ENCODE measurements around the gene ABCA12. TPM values are rescaled to one million over a fixed set of nuclear protein-coding genes. Genes with fewer than 3 reads are reported as not detected.

Gene ABCA12
- polyA plus RNA-seq, 1 experiment = 0.04 TPM

- no peaks in the 10 kb centered on the region for H3K9me3 ChIP-seq (ENCODE audit: control insufficient read depth, insufficient read depth, low read length)
- TF ChIP-seq, protein P1, sequence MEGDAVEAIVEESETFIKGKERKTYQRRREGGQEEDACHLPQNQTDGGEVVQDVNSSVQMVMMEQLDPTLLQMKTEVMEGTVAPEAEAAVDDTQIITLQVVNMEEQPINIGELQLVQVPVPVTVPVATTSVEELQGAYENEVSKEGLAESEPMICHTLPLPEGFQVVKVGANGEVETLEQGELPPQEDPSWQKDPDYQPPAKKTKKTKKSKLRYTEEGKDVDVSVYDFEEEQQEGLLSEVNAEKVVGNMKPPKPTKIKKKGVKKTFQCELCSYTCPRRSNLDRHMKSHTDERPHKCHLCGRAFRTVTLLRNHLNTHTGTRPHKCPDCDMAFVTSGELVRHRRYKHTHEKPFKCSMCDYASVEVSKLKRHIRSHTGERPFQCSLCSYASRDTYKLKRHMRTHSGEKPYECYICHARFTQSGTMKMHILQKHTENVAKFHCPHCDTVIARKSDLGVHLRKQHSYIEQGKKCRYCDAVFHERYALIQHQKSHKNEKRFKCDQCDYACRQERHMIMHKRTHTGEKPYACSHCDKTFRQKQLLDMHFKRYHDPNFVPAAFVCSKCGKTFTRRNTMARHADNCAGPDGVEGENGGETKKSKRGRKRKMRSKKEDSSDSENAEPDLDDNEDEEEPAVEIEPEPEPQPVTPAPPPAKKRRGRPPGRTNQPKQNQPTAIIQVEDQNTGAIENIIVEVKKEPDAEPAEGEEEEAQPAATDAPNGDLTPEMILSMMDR (IDR thresholded peaks at IDR 0.05; ENCODE audit: low read depth, low read length) = no peak
- no peaks in the 10 kb centered on the region for H3K27me3 ChIP-seq (ENCODE audit: control insufficient read depth, insufficient read depth, low read length)
- ChIA-PET CTCF (no interaction called here), POLR2A (no interaction called here)
- DNase-seq (ENCODE audit: low read depth, low spot score) = no peak
- H3K27ac ChIP-seq (ENCODE audit: low read depth, low read length) = no peak overlapping the region
- no peak overlapping the region for H3K4me3 ChIP-seq (ENCODE audit: low read depth, low read length)
Measured at GRCh38 chr2:214987261-214987660, 151.2 kb downstream of the ABCA12 start.

- ChIA-PET POLR2A (no interaction called here), CTCF (no interaction called here)
- Histone ChIP-seq H3K9me3 (ENCODE audit: control insufficient read depth, insufficient read depth, low read length) (no peaks in the 10 kb centered on the region), H3K27ac (ENCODE audit: low read depth, low read length) (no peak overlapping the region), H3K4me3 (ENCODE audit: low read depth, low read length) (no peak overlapping the region), H3K27me3 (ENCODE audit: control insufficient read depth, insufficient read depth, low read length) (no peaks in the 10 kb centered on the region)
- DNase-seq (ENCODE audit: low read depth, low spot score) = no peak
- TF ChIP-seq, protein P1 (IDR thresholded peaks at IDR 0.05; ENCODE audit: low read depth, low read length) = no peak
Measured at GRCh38 chr2:214985619-214986018, 152.8 kb downstream of the ABCA12 start.

GRCh38 chr2:214966420-214966819 is 172.0 kb downstream of the ABCA12 start:
- DNase-seq (ENCODE audit: low read depth, low spot score) = no peak
- H3K9me3 ChIP-seq (ENCODE audit: control insufficient read depth, insufficient read depth, low read length) = no peaks in the 10 kb centered on the region
- POLR2A ChIA-PET = no interaction called here
- TF ChIP-seq, protein P1 (IDR thresholded peaks at IDR 0.05; ENCODE audit: low read depth, low read length) = no peak
- H3K27me3 ChIP-seq (ENCODE audit: control insufficient read depth, insufficient read depth, low read length) = no peaks in the 10 kb centered on the region
- no peak overlapping the region for H3K4me3 ChIP-seq (ENCODE audit: low read depth, low read length)
- H3K27ac ChIP-seq (ENCODE audit: low read depth, low read length) = no peak overlapping the region
- CTCF ChIA-PET = no interaction called here

DNA sequence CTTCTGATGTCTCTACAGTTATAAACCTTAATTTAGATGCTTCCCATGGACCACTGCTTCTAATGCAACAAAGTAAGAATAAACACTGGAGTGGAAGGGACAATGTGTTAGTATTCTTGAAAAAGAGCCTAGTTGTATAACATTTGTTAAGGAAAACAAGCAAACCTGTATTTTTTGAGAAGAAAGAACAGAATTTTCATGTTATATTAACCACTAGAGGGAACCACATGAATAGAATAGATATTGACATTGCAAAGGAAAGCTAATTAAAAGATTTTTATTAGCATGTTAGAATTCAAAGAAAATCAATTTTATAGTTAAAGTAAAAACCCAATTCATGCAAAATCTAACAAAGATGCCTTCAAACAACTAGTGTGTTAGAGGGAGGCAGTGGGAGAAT is 177.7 kb downstream of the ABCA12 start:
- Histone ChIP-seq H3K4me3 (ENCODE audit: low read depth, low read length) (no peak overlapping the region), H3K9me3 (ENCODE audit: control insufficient read depth, insufficient read depth, low read length) (no peaks in the 10 kb centered on the region), H3K27me3 (ENCODE audit: control insufficient read depth, insufficient read depth, low read length) (no peaks in the 10 kb centered on the region), H3K27ac (ENCODE audit: low read depth, low read length) (no peak overlapping the region)
- ChIA-PET POLR2A (no interaction called here), CTCF (interaction anchor here (0.6 to 2.6 kb wide), 10 partner anchors 16 to 1062 kb away, joined by 3 to 10 read pairs (median 3); partner anchors contain the start of gene ATIC)
- DNase-seq (ENCODE audit: low read depth, low spot score) = no peak
- TF ChIP-seq, protein P1 (IDR thresholded peaks at IDR 0.05; ENCODE audit: low read depth, low read length) = peak; percentile 37

DNA sequence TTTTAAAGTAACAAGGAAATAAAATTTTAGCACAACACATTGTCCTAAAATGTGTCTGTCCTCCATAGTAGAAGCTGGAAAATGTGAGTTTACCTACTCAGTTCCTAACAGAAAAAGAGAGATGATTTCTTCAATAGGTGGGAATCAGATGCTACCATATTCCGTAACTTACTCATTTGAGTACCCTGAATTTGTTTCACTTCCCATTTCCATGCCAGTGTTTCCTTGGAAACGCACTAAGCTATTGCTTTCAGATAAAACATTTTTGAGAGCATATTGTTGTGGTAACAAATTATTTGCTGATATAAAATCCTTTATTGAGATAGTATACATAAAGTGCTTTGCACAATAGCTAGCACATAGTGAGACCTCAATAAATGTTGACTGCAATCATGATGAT is 191.5 kb downstream of the ABCA12 start:
- TF ChIP-seq, protein P1 (IDR thresholded peaks at IDR 0.05; ENCODE audit: low read depth, low read length) = no peak
- no peak for DNase-seq (ENCODE audit: low read depth, low spot score)
- Histone ChIP-seq H3K4me3 (ENCODE audit: low read depth, low read length) (no peak overlapping the region), H3K27me3 (ENCODE audit: control insufficient read depth, insufficient read depth, low read length) (no peaks in the 10 kb centered on the region), H3K9me3 (ENCODE audit: control insufficient read depth, insufficient read depth, low read length) (no peaks in the 10 kb centered on the region), H3K27ac (ENCODE audit: low read depth, low read length) (no peak overlapping the region)
- ChIA-PET CTCF (interaction anchor here (0.6 kb wide), 1 partner anchor 20 kb away, joined by 3 read pairs; no protein-coding TSS in a partner anchor), POLR2A (interaction anchor here (0.7 kb wide), 2 partner anchors 13 to 136 kb away, joined by 3 to 6 read pairs; no protein-coding TSS in a partner anchor)
